ENCODE results near the gene AKAP8L.

GRCh38 chr19:15412832-15413231, 6.0 kb downstream of the AKAP8L start:
- TF ChIP-seq EZH2 (IDR thresholded peaks at IDR 0.05; ENCODE audit: borderline replicate concordance, insufficient read depth, low read depth, low read length, poor library complexity, severe bottlenecking), result no peak
- no peak for TF ChIP-seq CTCF (IDR thresholded peaks at IDR 0.05)
